BJ (cell line): ENCODE measurements around the gene IL4R. TPM values are rescaled to one million over a fixed set of nuclear protein-coding genes. Genes with fewer than 3 reads are reported as not detected.
A peak's percentile ranks its signal among the peaks of the same experiment; 100 is the strongest.

ENCODE experiments used
- CTCF ChIA-PET: fragments of 350-600 bp; formaldehyde crosslinking; extraction: SDS; loops from one replicate; lab custom pipeline; 2021; ENCODE audit warnings: antibody characterized with exemption, inconsistent platforms; lab: Yijun Ruan, JAX
- POLR2A ChIA-PET: fragments of 300-600 bp; sonication (Branson Sonifier 250); formaldehyde crosslinking; extraction: SDS; loops from one replicate; lab custom pipeline; 2021; ENCODE audit warnings: antibody characterized with exemption; lab: Charles Lee
- DNase-seq: peaks from one replicate; pipeline ENCODE4 v3.0.0-alpha.2; 2011; ENCODE audit warnings: low read depth
- H3K27me3 ChIP-seq: 2 replicates; pipeline ENCODE4 v1.6.0; 2011; ENCODE audit warnings: low read length; ENCODE audit not compliant: control insufficient read depth, insufficient read depth
- H3K36me3 ChIP-seq: 2 replicates; pipeline ENCODE4 v1.5.1; 2011; ENCODE audit warnings: low read length; ENCODE audit not compliant: control insufficient read depth, insufficient read depth
- H3K4me3 ChIP-seq: 2 replicates; pipeline ENCODE4 v1.5.1; 2011; ENCODE audit warnings: low read depth, mild to moderate bottlenecking, control low read depth, low read length
- polyA plus RNA-seq: library from polyadenylated mRNA; depleted of rRNA; stranded (reverse); fragments of >200 nt; gene quantifications from 2 replicates; pipeline ENCODE4 v1.2.3, GENCODE V29; 2011
- TF ChIP-seq, protein P1 (sequence below): IDR thresholded peaks from 2 replicates; pipeline ENCODE4 v1.5.1; 2011; ENCODE audit warnings: low read depth, mild to moderate bottlenecking, control low read depth, inconsistent platforms, low read length, moderate library complexity; ENCODE audit not compliant: insufficient read depth

IL4R gene
- polyA plus RNA-seq, 1 experiment, result 25.4 TPM

GRCh38 chr16:27398894-27399853 lies 85.4 kb downstream of the IL4R start:
- POLR2A ChIA-PET, result no interaction called here
- Histone ChIP-seq H3K4me3 (no peak overlapping the region), H3K36me3 (no peaks in the 10 kb centered on the region), H3K27me3 (no peaks in the 10 kb centered on the region)
- DNase-seq, result no peak
- CTCF ChIA-PET, result no interaction called here
- TF ChIP-seq, protein P1, sequence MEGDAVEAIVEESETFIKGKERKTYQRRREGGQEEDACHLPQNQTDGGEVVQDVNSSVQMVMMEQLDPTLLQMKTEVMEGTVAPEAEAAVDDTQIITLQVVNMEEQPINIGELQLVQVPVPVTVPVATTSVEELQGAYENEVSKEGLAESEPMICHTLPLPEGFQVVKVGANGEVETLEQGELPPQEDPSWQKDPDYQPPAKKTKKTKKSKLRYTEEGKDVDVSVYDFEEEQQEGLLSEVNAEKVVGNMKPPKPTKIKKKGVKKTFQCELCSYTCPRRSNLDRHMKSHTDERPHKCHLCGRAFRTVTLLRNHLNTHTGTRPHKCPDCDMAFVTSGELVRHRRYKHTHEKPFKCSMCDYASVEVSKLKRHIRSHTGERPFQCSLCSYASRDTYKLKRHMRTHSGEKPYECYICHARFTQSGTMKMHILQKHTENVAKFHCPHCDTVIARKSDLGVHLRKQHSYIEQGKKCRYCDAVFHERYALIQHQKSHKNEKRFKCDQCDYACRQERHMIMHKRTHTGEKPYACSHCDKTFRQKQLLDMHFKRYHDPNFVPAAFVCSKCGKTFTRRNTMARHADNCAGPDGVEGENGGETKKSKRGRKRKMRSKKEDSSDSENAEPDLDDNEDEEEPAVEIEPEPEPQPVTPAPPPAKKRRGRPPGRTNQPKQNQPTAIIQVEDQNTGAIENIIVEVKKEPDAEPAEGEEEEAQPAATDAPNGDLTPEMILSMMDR, result no peak

- TF ChIP-seq, protein P1, result no peak
- no peaks in the 10 kb centered on the region for H3K36me3 ChIP-seq
- no peak for DNase-seq
- CTCF ChIA-PET, result no interaction called here
- no peak overlapping the region for H3K4me3 ChIP-seq
- POLR2A ChIA-PET, result no interaction called here
- H3K27me3 ChIP-seq, result no peaks in the 10 kb centered on the region
Observed at GRCh38 chr16:27399969-27400368, 86.2 kb downstream of the IL4R start.

- Histone ChIP-seq H3K36me3 (no peaks in the 10 kb centered on the region), H3K4me3 (no peak overlapping the region), H3K27me3 (no peaks in the 10 kb centered on the region)
- ChIA-PET POLR2A (interaction anchor here (0.5 to 0.6 kb wide), 2 partner anchors 63 to 1216 kb away, joined by 4 to 10 read pairs; no protein-coding TSS in a partner anchor), CTCF (no interaction called here)
- peak; percentile 30 for DNase-seq
- TF ChIP-seq, protein P1, result no peak
Observed at GRCh38 chr16:27400751-27401620, 87.2 kb downstream of the IL4R start.

DNA sequence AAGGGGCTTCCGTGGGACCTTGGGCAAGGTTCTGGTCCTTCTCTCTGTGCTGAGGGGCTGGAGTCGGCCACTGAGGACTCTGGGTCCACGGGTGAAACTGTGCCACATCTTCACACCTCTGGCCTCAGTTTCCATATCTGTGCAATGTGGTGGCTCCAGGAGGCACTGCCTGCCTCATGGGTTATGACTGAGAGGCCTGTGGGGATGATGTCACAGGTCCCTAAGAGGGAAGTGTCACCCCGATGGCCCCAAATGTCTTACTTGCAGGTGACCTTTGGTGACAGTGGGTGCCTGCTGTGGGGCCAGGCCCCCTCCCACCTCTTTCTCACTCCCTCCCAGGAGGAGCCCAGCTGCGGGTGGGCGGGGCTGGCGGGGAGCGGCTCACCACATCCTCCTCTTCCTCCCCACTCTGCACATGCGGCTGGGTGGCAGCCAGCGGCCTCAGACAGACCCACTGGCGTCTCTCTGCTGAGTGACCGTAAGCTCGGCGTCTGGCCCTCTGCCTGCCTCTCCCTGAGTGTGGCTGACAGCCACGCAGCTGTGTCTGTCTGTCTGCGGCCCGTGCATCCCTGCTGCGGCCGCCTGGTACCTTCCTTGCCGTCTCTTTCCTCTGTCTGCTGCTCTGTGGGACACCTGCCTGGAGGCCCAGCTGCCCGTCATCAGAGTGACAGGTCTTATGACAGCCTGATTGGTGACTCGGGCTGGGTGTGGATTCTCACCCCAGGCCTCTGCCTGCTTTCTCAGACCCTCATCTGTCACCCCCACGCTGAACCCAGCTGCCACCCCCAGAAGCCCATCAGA lies 88.2 kb downstream of the IL4R start, which contains the start of gene IL21R:
TSS of gene IL21R (plus strand) at position 407 of the 801 bp plus-strand sequence. CDS start 27,898 bp downstream, outside the sequence.
- no peak within 1 kb of the TSS for H3K4me3 ChIP-seq
- POLR2A ChIA-PET, result interaction anchor here (0.5 to 0.6 kb wide), 2 partner anchors 62 to 1217 kb away, joined by 4 to 10 read pairs; no protein-coding TSS in a partner anchor

More for the DNA sequence above, 88.2 kb downstream of the IL4R start, which contains the start of gene IL21R:
- DNase-seq, result peak; percentile 26
- CTCF ChIA-PET, result interaction anchor here (1.0 kb wide), 1 partner anchor 259 kb away, joined by 3 read pairs; no protein-coding TSS in a partner anchor
- TF ChIP-seq, protein P1, result no peak
- H3K27me3 ChIP-seq, result no peaks in the 10 kb centered on the region
- no peaks in the 10 kb centered on the region for H3K36me3 ChIP-seq
